H9 (cell line): ENCODE results near the gene KIAA1671. TPM values are rescaled to one million over a fixed set of nuclear protein-coding genes. Genes with fewer than 3 reads are reported as not detected.

Experiments used
- DNase-seq: peaks from one replicate; pipeline ENCODE4 v3.0.0-alpha.2; 2017
- H2AFZ ChIP-seq: one replicate; pipeline ENCODE4 v1.6.1; 2013; ENCODE audit warnings: mild to moderate bottlenecking, low read length, control low read depth, moderate library complexity
- H2AK5ac ChIP-seq: 2 replicates; pipeline ENCODE4 v1.6.1; 2013; ENCODE audit warnings: low read length, control low read depth, mixed read lengths; ENCODE audit not compliant: insufficient read length
- H2BK120ac ChIP-seq: one replicate; pipeline ENCODE4 v1.6.1; 2013; ENCODE audit warnings: low read depth, mild to moderate bottlenecking, low read length, control low read depth, inconsistent platforms; ENCODE audit not compliant: poor library complexity, severe bottlenecking
- H2BK12ac ChIP-seq: 2 replicates; pipeline ENCODE4 v1.6.1; 2013; ENCODE audit warnings: low read length, control low read depth, mixed read lengths, low read depth; ENCODE audit not compliant: insufficient read length
- H2BK15ac ChIP-seq: 2 replicates; pipeline ENCODE4 v1.6.1; 2013; ENCODE audit warnings: low read depth, low read length, control low read depth
- H2BK20ac ChIP-seq: one replicate; pipeline ENCODE4 v1.6.1; 2013; ENCODE audit warnings: low read depth, mild to moderate bottlenecking, low read length, control low read depth, inconsistent platforms; ENCODE audit not compliant: poor library complexity, severe bottlenecking
- H2BK5ac ChIP-seq: 2 replicates; pipeline ENCODE4 v1.6.1; 2013; ENCODE audit warnings: low read length, control low read depth, mixed read lengths; ENCODE audit not compliant: insufficient read length
- H3K14ac ChIP-seq: 2 replicates; pipeline ENCODE4 v1.6.1; 2013; ENCODE audit warnings: low read length, control low read depth; ENCODE audit not compliant: insufficient read depth
- H3K18ac ChIP-seq: 2 replicates; pipeline ENCODE4 v1.6.1; 2013; ENCODE audit warnings: low read depth, mild to moderate bottlenecking, mixed read lengths, low read length, control low read depth; ENCODE audit not compliant: insufficient read length
- H3K23ac ChIP-seq: 2 replicates; pipeline ENCODE4 v1.6.1; 2013; ENCODE audit warnings: low read length, control low read depth, mixed read lengths, low read depth; ENCODE audit not compliant: insufficient read length
- H3K23me2 ChIP-seq: 2 replicates; pipeline ENCODE4 v1.6.1; 2013; ENCODE audit warnings: low read depth, mild to moderate bottlenecking, mixed read lengths, low read length, control low read depth; ENCODE audit not compliant: insufficient read length, poor library complexity, severe bottlenecking
- H3K27ac ChIP-seq: 2 replicates; pipeline ENCODE4 v1.5.1; 2013; ENCODE audit warnings: low read length, control low read depth, mixed read lengths, low read depth; ENCODE audit not compliant: insufficient read length
- H3K27me3 ChIP-seq: 2 replicates; pipeline ENCODE4 v1.6.1; 2013; ENCODE audit warnings: low read length, control low read depth, inconsistent platforms; ENCODE audit not compliant: insufficient read depth
- H3K4ac ChIP-seq: 2 replicates; pipeline ENCODE4 v1.6.1; 2013; ENCODE audit warnings: low read depth, mild to moderate bottlenecking, control low read depth, inconsistent platforms, low read length, moderate library complexity
- H3K4me1 ChIP-seq: 2 replicates; pipeline ENCODE4 v1.6.1; 2013; ENCODE audit warnings: low read length, control low read depth, inconsistent platforms; ENCODE audit not compliant: insufficient read depth
- H3K4me2 ChIP-seq: 2 replicates; pipeline ENCODE4 v1.6.1; 2013; ENCODE audit warnings: low read length, control low read depth, mixed read lengths; ENCODE audit not compliant: insufficient read length, insufficient read depth
- H3K56ac ChIP-seq: 2 replicates; pipeline ENCODE4 v1.6.1; 2013; ENCODE audit warnings: low read depth, mild to moderate bottlenecking, mixed read lengths, low read length, control low read depth; ENCODE audit not compliant: insufficient read length
- H3K79me1 ChIP-seq: 2 replicates; pipeline ENCODE4 v1.6.1; 2013; ENCODE audit warnings: low read depth, mild to moderate bottlenecking, moderate library complexity, low read length, control low read depth, inconsistent platforms; ENCODE audit not compliant: insufficient read depth, poor library complexity, severe bottlenecking
- H3K79me2 ChIP-seq: 2 replicates; pipeline ENCODE4 v1.6.1; 2013; ENCODE audit warnings: low read length, control low read depth, inconsistent platforms; ENCODE audit not compliant: insufficient read depth
- H3K9ac ChIP-seq: 2 replicates; pipeline ENCODE4 v1.6.1; 2013; ENCODE audit warnings: low read length, control low read depth, mixed read lengths; ENCODE audit not compliant: insufficient read length; ENCODE audit errors: extremely low read depth
- H3K9me3 ChIP-seq: one replicate; pipeline ENCODE4 v1.6.1; 2013; ENCODE audit warnings: low read depth, low read length, inconsistent platforms; ENCODE audit not compliant: control insufficient read depth
- H3T11ph ChIP-seq: one replicate; pipeline ENCODE4 v1.6.1; 2013; ENCODE audit warnings: mild to moderate bottlenecking, low read length, control low read depth, inconsistent platforms
- H4K20me1 ChIP-seq: one replicate; pipeline ENCODE4 v1.6.1; 2013; ENCODE audit not compliant: control insufficient read depth, insufficient read length, insufficient read depth
- H4K5ac ChIP-seq: 2 replicates; pipeline ENCODE4 v1.6.1; 2013; ENCODE audit warnings: low read depth, mild to moderate bottlenecking, mixed read lengths, low read length, control low read depth; ENCODE audit not compliant: insufficient read length
- H4K8ac ChIP-seq: replicated peaks from 2 replicates; pipeline ENCODE4 v1.6.1; 2013; ENCODE audit warnings: low read length, control low read depth, mixed read lengths, low read depth; ENCODE audit not compliant: insufficient read length
- H4K91ac ChIP-seq: 2 replicates; pipeline ENCODE4 v1.6.1; 2013; ENCODE audit warnings: low read depth, mild to moderate bottlenecking, moderate library complexity, mixed read lengths, low read length, control low read depth; ENCODE audit not compliant: insufficient read length
- H3K27ac Mint-ChIP-seq, 3 experiments: 2 replicates in 2 of 3; 3 replicates in 1 of 3; pipeline ENCODE4 v1.8.0; 2020 to 2021; ENCODE audit warnings: mixed read lengths in 3 of 3, mild to moderate bottlenecking in 1 of 3, moderate library complexity in 1 of 3
- H3K27me3 Mint-ChIP-seq: 2 replicates; pipeline ENCODE4 v1.8.0; 2021; ENCODE audit warnings: low read depth, mild to moderate bottlenecking, moderate library complexity, mixed read lengths
- H3K36me3 Mint-ChIP-seq, 3 experiments: 2 replicates in 2 of 3; 3 replicates in 1 of 3; pipeline ENCODE4 v1.8.0; 2020 to 2021; ENCODE audit warnings: low read depth in 3 of 3, mixed read lengths in 3 of 3; ENCODE audit not compliant: insufficient read depth in 1 of 3
- H3K4me1 Mint-ChIP-seq, 2 experiments: 2 replicates each; pipeline ENCODE4 v1.8.0; 2020; ENCODE audit warnings: mixed read lengths in 2 of 2
- H3K4me3 Mint-ChIP-seq, 2 experiments: 2 replicates in 1 of 2; 3 replicates in 1 of 2; pipeline ENCODE4 v1.8.0; 2020 to 2021; ENCODE audit warnings: mild to moderate bottlenecking in 2 of 2, mixed read lengths in 2 of 2, moderate library complexity in 1 of 2
- H3K9me3 Mint-ChIP-seq, 2 experiments: 2 replicates in 1 of 2; 3 replicates in 1 of 2; pipeline ENCODE4 v1.8.0; 2020; ENCODE audit warnings: mild to moderate bottlenecking in 2 of 2, mixed read lengths in 2 of 2, moderate library complexity in 1 of 2
- WGBS: extraction: QIAGEN DNeasy Blood & Tissue Kit; methylation state at CpG from one replicate; pipeline ENCODE4 v1.1.7; 2013; ENCODE audit warnings: missing lambda C conversion rate, low lambda C conversion rate, mixed read lengths; ENCODE audit not compliant: insufficient read length; ENCODE audit errors: extremely low coverage; 5-methylcytosine and 5-hydroxymethylcytosine counted together
- total RNA-seq: library from RNA; stranded (reverse); gene quantifications from 2 replicates; pipeline ENCODE4 v1.2.1, GENCODE V29; 2021
- TF ChIP-seq, protein P1 (sequence below): fragments of 200-600 bp; sonication (generic); conservative IDR thresholded peaks from 3 replicates; pipeline ENCODE4 v1.8.0; 2021; ENCODE audit warnings: antibody characterized with exemption, mild to moderate bottlenecking

KIAA1671 gene
- total RNA-seq, 1 experiment from 2014 or later = 22.6 TPM

DNA sequence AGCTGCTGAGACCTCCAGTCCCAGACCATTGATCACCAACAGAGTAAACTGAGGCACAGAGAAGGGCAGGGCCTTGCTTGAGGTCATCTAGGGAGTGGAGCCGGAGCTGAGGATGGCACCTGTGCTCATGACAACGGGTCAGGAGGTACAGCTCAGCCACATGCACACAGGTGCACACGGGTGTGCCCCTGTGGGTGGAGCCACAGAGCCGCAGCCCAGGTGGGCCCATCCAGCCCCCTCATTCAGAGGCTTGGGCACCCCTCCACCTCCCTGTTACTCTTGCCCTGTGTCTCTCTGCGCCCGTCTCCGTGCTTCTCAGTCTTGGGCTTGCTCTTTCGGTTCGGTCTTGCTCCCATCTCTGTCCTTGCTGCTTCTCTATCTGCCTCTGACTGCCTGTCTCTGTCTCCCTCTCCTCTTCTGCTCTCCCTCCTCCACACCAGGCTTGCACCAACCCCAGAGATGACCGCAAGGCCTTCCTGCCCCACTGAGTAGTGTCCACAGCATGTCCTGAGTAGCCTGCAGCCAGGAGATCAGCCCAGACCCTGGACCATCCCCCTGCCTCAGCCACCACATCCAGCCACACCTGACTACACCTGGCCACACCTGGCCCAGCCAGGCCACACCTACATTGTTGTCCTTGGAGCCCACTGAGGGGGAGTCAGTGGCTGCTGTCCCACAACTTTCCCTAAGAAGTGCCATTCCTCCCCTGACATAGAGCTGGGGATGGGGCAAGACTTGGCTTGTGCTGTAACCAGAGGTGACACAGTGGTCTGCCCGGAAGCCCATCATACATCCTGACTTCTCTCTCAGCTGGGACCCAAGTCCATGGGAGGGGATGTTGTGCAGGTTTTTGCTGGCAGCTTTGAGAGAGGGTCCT, 207.8 kb downstream of the KIAA1671 start:
- H3K23me2 ChIP-seq = no peaks in the 10 kb centered on the region
- DNase-seq = no peak
- H3K9me3 ChIP-seq = no peaks in the 10 kb centered on the region
- no peak overlapping the region for H4K5ac ChIP-seq
- no peak overlapping the region for H3K9ac ChIP-seq
- H2BK12ac ChIP-seq = no peak overlapping the region
- no peak overlapping the region for H3K4me2 ChIP-seq
- H3K79me1 ChIP-seq = no peaks in the 10 kb centered on the region
- H3K27me3 Mint-ChIP-seq = no peaks in the 10 kb centered on the region
- H2BK20ac ChIP-seq = no peak overlapping the region
- H2AK5ac ChIP-seq = no peak overlapping the region
- H3K27me3 ChIP-seq = no peaks in the 10 kb centered on the region
- no peak overlapping the region; the same call in 1 of the 2 replicates for H3K14ac ChIP-seq
- no peak overlapping the region for H2AFZ ChIP-seq
- H3K4me3 Mint-ChIP-seq = no peak overlapping the region; a peak in 1 of 5 replicates
- no CpG with 5 or more reads among the region's 11 CpGs for WGBS
- H3K4me1 ChIP-seq = no peaks in the 10 kb centered on the region
- H3K36me3 Mint-ChIP-seq = no peaks in the 10 kb centered on the region
- H2BK5ac ChIP-seq = no peak overlapping the region
- H3K18ac ChIP-seq = no peak overlapping the region
- no peak overlapping the region for H3K56ac ChIP-seq
- no peaks in the 10 kb centered on the region for H4K20me1 ChIP-seq
- TF ChIP-seq, protein P1, sequence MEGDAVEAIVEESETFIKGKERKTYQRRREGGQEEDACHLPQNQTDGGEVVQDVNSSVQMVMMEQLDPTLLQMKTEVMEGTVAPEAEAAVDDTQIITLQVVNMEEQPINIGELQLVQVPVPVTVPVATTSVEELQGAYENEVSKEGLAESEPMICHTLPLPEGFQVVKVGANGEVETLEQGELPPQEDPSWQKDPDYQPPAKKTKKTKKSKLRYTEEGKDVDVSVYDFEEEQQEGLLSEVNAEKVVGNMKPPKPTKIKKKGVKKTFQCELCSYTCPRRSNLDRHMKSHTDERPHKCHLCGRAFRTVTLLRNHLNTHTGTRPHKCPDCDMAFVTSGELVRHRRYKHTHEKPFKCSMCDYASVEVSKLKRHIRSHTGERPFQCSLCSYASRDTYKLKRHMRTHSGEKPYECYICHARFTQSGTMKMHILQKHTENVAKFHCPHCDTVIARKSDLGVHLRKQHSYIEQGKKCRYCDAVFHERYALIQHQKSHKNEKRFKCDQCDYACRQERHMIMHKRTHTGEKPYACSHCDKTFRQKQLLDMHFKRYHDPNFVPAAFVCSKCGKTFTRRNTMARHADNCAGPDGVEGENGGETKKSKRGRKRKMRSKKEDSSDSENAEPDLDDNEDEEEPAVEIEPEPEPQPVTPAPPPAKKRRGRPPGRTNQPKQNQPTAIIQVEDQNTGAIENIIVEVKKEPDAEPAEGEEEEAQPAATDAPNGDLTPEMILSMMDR = no peak
- H3K27ac Mint-ChIP-seq = peak overlapping the region; percentile 17 to 71 (median 67); a peak in 4 of 7 replicates
- peaks cover 3 to 5% of the 10 kb centered on the region in 2 experiments; a peak in 1 of 4 replicates for H3K4me1 Mint-ChIP-seq
- no peak overlapping the region for H2BK15ac ChIP-seq
- H3K79me2 ChIP-seq = no peaks in the 10 kb centered on the region
- H3T11ph ChIP-seq = no peak overlapping the region
- H4K91ac ChIP-seq = no peak overlapping the region
- no peak overlapping the region for H3K27ac ChIP-seq
- H2BK120ac ChIP-seq = no peak overlapping the region
- no peaks in the 10 kb centered on the region for H3K9me3 Mint-ChIP-seq
- H3K23ac ChIP-seq = no peak overlapping the region
- H4K8ac ChIP-seq = no peak overlapping the region
- no peak overlapping the region for H3K4ac ChIP-seq
